Measurements from ENCODE around the gene TRIM67.

GRCh38 chr1:231236208-231236591 lies 74.3 kb downstream of the TRIM67 start:
- TF ChIP-seq POLR2AphosphoS2 (conservative IDR thresholded peaks at IDR 0.05; ENCODE audit: low read length), result no peak
- TF ChIP-seq CTCF (IDR thresholded peaks at IDR 0.05), result no peak
- TF ChIP-seq POLR2A (IDR thresholded peaks at IDR 0.05; ENCODE audit: low read length), result no peak
- TF ChIP-seq MAZ (IDR thresholded peaks at IDR 0.05; ENCODE audit: borderline replicate concordance, low read depth, low read length), result no peak
- no peak for TF ChIP-seq NPAS2 (CRISPR knock-in tag; IDR thresholded peaks at IDR 0.05; ENCODE audit: borderline replicate concordance)
- TF ChIP-seq USF2 (IDR thresholded peaks at IDR 0.05), result no peak
- no peak for TF ChIP-seq JUN (IDR thresholded peaks at IDR 0.05)
- TF ChIP-seq EP300 (IDR thresholded peaks at IDR 0.05), result no peak
- TF ChIP-seq MYC (IDR thresholded peaks at IDR 0.05; ENCODE audit: borderline replicate concordance, low read length), result no peak
- no peak for TF ChIP-seq HMGXB4 (CRISPR knock-in tag; IDR thresholded peaks at IDR 0.05; ENCODE audit: borderline replicate concordance)
- no peak for TF ChIP-seq FOSL2 (IDR thresholded peaks at IDR 0.05)
- no peak for TF ChIP-seq FOSL2 (CRISPR knock-in tag; IDR thresholded peaks at IDR 0.05)

All from A549 (cell line).